GM18909 (cell line): ENCODE data around the gene ZSWIM6.

ENCODE experiments used
- ATAC-seq: cut with Tn5 transposase; IDR thresholded peaks from one replicate; pipeline ENCODE4 v1.9.1; 2021; ENCODE audit warnings: mild to moderate bottlenecking; ENCODE audit not compliant: unreplicated experiment, poor library complexity

Gene ZSWIM6

GRCh38 chr5:61330341-61330844 is 1.7 kb upstream of the ZSWIM6 start:
- ATAC-seq, result no peak

- peak; percentile 36 for ATAC-seq
These were observed 1.1 kb upstream of the ZSWIM6 start for GRCh38 chr5:61330845-61331406.

GRCh38 chr5:61332358-61332749 is 296 bp downstream of the ZSWIM6 start:
- ATAC-seq, result peak; percentile 2

GRCh38 chr5:61332851-61333320 is 828 bp downstream of the ZSWIM6 start:
- no peak for ATAC-seq

- ATAC-seq, result no peak
These were observed 1.4 kb downstream of the ZSWIM6 start for GRCh38 chr5:61333321-61333953.

GRCh38 chr5:61333954-61334867 is 2.2 kb downstream of the ZSWIM6 start:
- no peak for ATAC-seq

- no peak for ATAC-seq
These were observed 3.0 kb downstream of the ZSWIM6 start for GRCh38 chr5:61334868-61335615.

GRCh38 chr5:61339764-61340163 is 7.7 kb downstream of the ZSWIM6 start:
- no peak for ATAC-seq

GRCh38 chr5:61340775-61341361 is 8.8 kb downstream of the ZSWIM6 start:
- no peak for ATAC-seq

GRCh38 chr5:61342071-61342501 is 10.0 kb downstream of the ZSWIM6 start:
- no peak for ATAC-seq

GRCh38 chr5:61344187-61344944 is 12.3 kb downstream of the ZSWIM6 start:
- ATAC-seq, result no peak

- no peak for ATAC-seq
These were observed 14.5 kb downstream of the ZSWIM6 start for GRCh38 chr5:61346511-61346910.

- no peak for ATAC-seq
These were observed 15.0 kb downstream of the ZSWIM6 start for GRCh38 chr5:61347080-61347479.

GRCh38 chr5:61348447-61348846 is 16.4 kb downstream of the ZSWIM6 start:
- no peak for ATAC-seq

GRCh38 chr5:61349935-61350334 is 17.9 kb downstream of the ZSWIM6 start:
- ATAC-seq, result no peak

GRCh38 chr5:61350535-61350934 is 18.5 kb downstream of the ZSWIM6 start:
- no peak for ATAC-seq

GRCh38 chr5:61351733-61352132 is 19.7 kb downstream of the ZSWIM6 start:
- ATAC-seq, result no peak

GRCh38 chr5:61352180-61352579 is 20.1 kb downstream of the ZSWIM6 start:
- no peak for ATAC-seq

- no peak for ATAC-seq
These were observed 20.6 kb downstream of the ZSWIM6 start for GRCh38 chr5:61352612-61353156.
